Parathyroid adenoma (tissue), 2 donors: ENCODE data around the gene KDM4E.

ENCODE experiments used
- H2AFZ ChIP-seq: fragments of 300-600 bp; sonication (generic); one replicate; pipeline ENCODE4 v1.7.0; 2017; ENCODE audit warnings: antibody characterized with exemption, mild to moderate bottlenecking
- H3K27ac ChIP-seq: fragments of 300-600 bp; sonication (generic); one replicate; pipeline ENCODE4 v1.7.0; 2017
- H3K27me3 ChIP-seq: fragments of 300-600 bp; sonication (generic); one replicate; pipeline ENCODE4 v1.7.0; 2017; ENCODE audit warnings: low read length; ENCODE audit not compliant: control insufficient read depth, insufficient read depth
- H3K36me3 ChIP-seq: fragments of 300-600 bp; sonication (generic); one replicate; pipeline ENCODE4 v1.7.0; 2017; ENCODE audit warnings: low read length; ENCODE audit not compliant: control insufficient read depth, insufficient read depth
- H3K4me1 ChIP-seq: fragments of 300-600 bp; sonication (generic); one replicate; pipeline ENCODE4 v1.7.0; 2017; ENCODE audit warnings: control low read depth
- H3K4me2 ChIP-seq: fragments of 300-600 bp; sonication (generic); one replicate; pipeline ENCODE4 v1.7.0; 2017; ENCODE audit warnings: low read length
- H3K4me3 ChIP-seq: fragments of 300-600 bp; sonication (generic); one replicate; pipeline ENCODE4 v1.7.0; 2017; ENCODE audit warnings: low read depth, low read length
- H3K79me2 ChIP-seq: fragments of 300-600 bp; sonication (generic); one replicate; pipeline ENCODE4 v1.7.0; 2017; ENCODE audit warnings: control low read depth
- H3K9ac ChIP-seq: fragments of 300-600 bp; sonication (generic); one replicate; pipeline ENCODE4 v1.7.0; 2017; ENCODE audit warnings: mild to moderate bottlenecking
- H3K9me3 ChIP-seq: fragments of 300-600 bp; sonication (generic); one replicate; pipeline ENCODE4 v1.7.0; 2017; ENCODE audit warnings: low read length; ENCODE audit not compliant: control insufficient read depth
- CTCF ChIP-seq: fragments of 300-600 bp; sonication (generic); IDR thresholded peaks from one replicate; pipeline ENCODE4 v1.7.0; 2017; ENCODE audit warnings: antibody characterized with exemption, mild to moderate bottlenecking
- donor health status: primary hyperparathyroidism.

Gene KDM4E

GRCh38 chr11:95057959-95058358 lies 32.9 kb downstream of the KDM4E start:
- Histone ChIP-seq H3K4me3 (no peak overlapping the region), H3K9ac (no peak overlapping the region), H3K4me2 (no peak overlapping the region), H3K27me3 (no peaks in the 10 kb centered on the region), H3K4me1 (no peaks in the 10 kb centered on the region), H3K27ac (no peak overlapping the region), H2AFZ (no peak overlapping the region), H3K36me3 (no peaks in the 10 kb centered on the region), H3K9me3 (no peaks in the 10 kb centered on the region), H3K79me2 (no peaks in the 10 kb centered on the region)
- no peak for TF ChIP-seq CTCF

GRCh38 chr11:95058621-95059020 lies 33.6 kb downstream of the KDM4E start:
- H3K9ac ChIP-seq = no peak overlapping the region
- no peak overlapping the region for H3K27ac ChIP-seq
- H3K36me3 ChIP-seq = no peaks in the 10 kb centered on the region
- H3K27me3 ChIP-seq = no peaks in the 10 kb centered on the region
- H3K79me2 ChIP-seq = no peaks in the 10 kb centered on the region
- no peak overlapping the region for H3K4me3 ChIP-seq
- TF ChIP-seq CTCF = no peak
- no peaks in the 10 kb centered on the region for H3K9me3 ChIP-seq
- no peaks in the 10 kb centered on the region for H3K4me1 ChIP-seq
- no peak overlapping the region for H2AFZ ChIP-seq
- no peak overlapping the region for H3K4me2 ChIP-seq

GRCh38 chr11:95059046-95059445 lies 34.0 kb downstream of the KDM4E start:
- no peaks in the 10 kb centered on the region for H3K27me3 ChIP-seq
- H3K4me1 ChIP-seq = no peaks in the 10 kb centered on the region
- H3K36me3 ChIP-seq = no peaks in the 10 kb centered on the region
- no peaks in the 10 kb centered on the region for H3K79me2 ChIP-seq
- H3K9me3 ChIP-seq = no peaks in the 10 kb centered on the region
- H3K4me2 ChIP-seq = no peak overlapping the region
- H2AFZ ChIP-seq = no peak overlapping the region
- no peak overlapping the region for H3K4me3 ChIP-seq
- H3K9ac ChIP-seq = no peak overlapping the region
- no peak overlapping the region for H3K27ac ChIP-seq
- TF ChIP-seq CTCF = no peak

- no peaks in the 10 kb centered on the region for H3K27me3 ChIP-seq
- no peak overlapping the region for H2AFZ ChIP-seq
- H3K36me3 ChIP-seq = no peaks in the 10 kb centered on the region
- no peak overlapping the region for H3K4me2 ChIP-seq
- H3K4me1 ChIP-seq = no peaks in the 10 kb centered on the region
- TF ChIP-seq CTCF = no peak
- no peak overlapping the region for H3K4me3 ChIP-seq
- H3K79me2 ChIP-seq = no peaks in the 10 kb centered on the region
- no peak overlapping the region for H3K9ac ChIP-seq
- no peaks in the 10 kb centered on the region for H3K9me3 ChIP-seq
- no peak overlapping the region for H3K27ac ChIP-seq
These were observed 40.3 kb downstream of the KDM4E start for GRCh38 chr11:95065336-95065735.

GRCh38 chr11:95066716-95067038 lies 41.6 kb downstream of the KDM4E start, which contains the start of gene SRSF8:
Gene SRSF8, plus strand, starts transcription at chr11:95066919. Its CDS starts 308 bp downstream, at chr11:95067227.
- Histone ChIP-seq H3K4me2 (peak within 1 kb of the TSS; percentile 83), H3K4me1 (no peaks in the 10 kb centered on the region), H3K27ac (peak within 1 kb of the TSS; percentile 97), H3K9me3 (no peaks in the 10 kb centered on the region), H2AFZ (peak within 1 kb of the TSS; percentile 93), H3K79me2 (no peaks in the 10 kb centered on the region), H3K27me3 (no peaks in the 10 kb centered on the region), H3K9ac (peak within 1 kb of the TSS; percentile 76), H3K36me3 (no peaks in the 10 kb centered on the region), H3K4me3 (peak within 1 kb of the TSS; percentile 90)
- TF ChIP-seq CTCF = no peak
